Smooth muscle cell (in vitro differentiated cells): ENCODE data around the gene NACA. TPM values are rescaled to one million over a fixed set of nuclear protein-coding genes. Genes with fewer than 3 reads are reported as not detected.

ENCODE experiments used
- DNase-seq: peaks from one replicate; lab custom pipeline; 2025; ENCODE audit not compliant: unreplicated experiment; lab: John Stamatoyannopoulos, UW
- H2AFZ ChIP-seq: fragments of 200-600 bp; sonication (generic); 2 replicates; pipeline ENCODE4 v1.6.0; 2016; ENCODE audit warnings: antibody characterized with exemption, low read depth, mild to moderate bottlenecking
- H3F3A ChIP-seq: fragments of 200-600 bp; sonication (generic); 2 replicates; pipeline ENCODE4 v1.6.0; 2017; ENCODE audit warnings: antibody characterized with exemption, low read depth
- H3K27ac ChIP-seq: fragments of 200-600 bp; sonication (generic); 2 replicates; pipeline ENCODE4 v1.5.1; 2016; ENCODE audit warnings: low read depth, mild to moderate bottlenecking
- H3K27me3 ChIP-seq: fragments of 200-600 bp; sonication (generic); 2 replicates; pipeline ENCODE4 v1.6.1; 2016; ENCODE audit warnings: low read depth, mild to moderate bottlenecking
- H3K36me3 ChIP-seq: fragments of 200-600 bp; sonication (generic); 2 replicates; pipeline ENCODE4 v1.5.1; 2016; ENCODE audit warnings: low read depth
- H3K4me1 ChIP-seq: fragments of 200-600 bp; sonication (generic); 2 replicates; pipeline ENCODE4 v1.5.1; 2016; ENCODE audit warnings: low read depth
- H3K4me2 ChIP-seq: fragments of 200-600 bp; sonication (generic); 2 replicates; pipeline ENCODE4 v1.6.0; 2016; ENCODE audit warnings: mild to moderate bottlenecking
- H3K4me3 ChIP-seq: fragments of 200-600 bp; sonication (generic); 2 replicates; pipeline ENCODE4 v1.5.1; 2016; ENCODE audit warnings: mild to moderate bottlenecking
- H3K79me2 ChIP-seq: fragments of 200-600 bp; sonication (generic); 2 replicates; pipeline ENCODE4 v1.6.0; 2016; ENCODE audit warnings: low read depth, mild to moderate bottlenecking
- H3K9ac ChIP-seq: fragments of 200-600 bp; sonication (generic); 2 replicates; pipeline ENCODE4 v1.6.0; 2016; ENCODE audit warnings: low read depth
- H3K9me3 ChIP-seq: fragments of 200-600 bp; sonication (generic); replicated peaks from 2 replicates; pipeline ENCODE4 v1.5.1; 2016; ENCODE audit warnings: low read depth
- H4K20me1 ChIP-seq: fragments of 200-600 bp; sonication (generic); 2 replicates; pipeline ENCODE4 v1.6.0; 2016; ENCODE audit warnings: low read depth
- WGBS: methylation state at CpG from one replicate; pipeline ENCODE4 v1.1.7; 2016; ENCODE audit warnings: low lambda C conversion rate; 5-methylcytosine and 5-hydroxymethylcytosine counted together
- polyA plus RNA-seq: library from polyadenylated mRNA; unstranded; fragments of >200 nt; fragmentation: Nextera tagmentation; extraction: Ambion mirVana; gene quantifications from 2 replicates; pipeline ENCODE4 v1.2.1, GENCODE V29; 2016
- total RNA-seq: library from RNA; depleted of rRNA; stranded (reverse); fragments of >200 nt; gene quantifications from 2 replicates; pipeline ENCODE4 v1.2.3, GENCODE V29; 2014
- TF ChIP-seq, protein P1 (sequence below): fragments of 200-600 bp; sonication (generic); IDR thresholded peaks from 2 replicates; pipeline ENCODE4 v1.5.1; 2017; ENCODE audit warnings: borderline replicate concordance, mild to moderate bottlenecking, antibody characterized with exemption; ENCODE audit not compliant: insufficient read depth, poor library complexity, severe bottlenecking

Gene NACA
- total and polyA plus RNA-seq, 2 experiments from 2014 or later = 625 to 906 TPM

DNA sequence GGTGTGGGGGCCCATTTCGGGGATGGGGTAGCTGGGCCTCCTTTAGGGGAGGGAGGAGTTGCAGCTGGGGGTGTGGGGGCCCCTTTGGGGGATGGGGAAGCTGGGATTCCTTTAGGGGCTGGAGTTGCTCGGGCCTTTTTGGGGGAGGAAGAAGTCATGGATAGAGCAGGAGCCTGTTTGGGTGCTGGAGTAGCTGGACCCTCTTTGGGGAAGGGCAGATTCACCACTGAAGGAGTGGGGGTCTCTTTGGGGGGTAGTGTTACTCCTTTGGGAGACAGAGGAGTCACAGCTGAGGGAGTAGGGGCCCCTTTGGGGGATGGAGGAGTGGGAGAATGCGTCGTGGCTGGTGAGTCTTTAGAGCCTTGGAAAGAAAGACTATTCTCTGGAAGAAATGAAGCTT, 6.5 kb downstream of the NACA start:
- Histone ChIP-seq H3K36me3 (peaks cover under 1% of the 10 kb centered on the region), H3K4me3 (no peak overlapping the region), H3K4me1 (peaks cover 42% of the 10 kb centered on the region), H3K79me2 (peaks cover 77% of the 10 kb centered on the region), H3F3A (peaks cover 28% of the 10 kb centered on the region), H3K27ac (peak overlapping the region; percentile 45), H3K9ac (no peak overlapping the region), H3K4me2 (no peak overlapping the region), H3K9me3 (no peaks in the 10 kb centered on the region), H2AFZ (no peak overlapping the region), H3K27me3 (no peaks in the 10 kb centered on the region), H4K20me1 (peaks cover 99% of the 10 kb centered on the region)
- no peak for DNase-seq
- TF ChIP-seq, protein P1, sequence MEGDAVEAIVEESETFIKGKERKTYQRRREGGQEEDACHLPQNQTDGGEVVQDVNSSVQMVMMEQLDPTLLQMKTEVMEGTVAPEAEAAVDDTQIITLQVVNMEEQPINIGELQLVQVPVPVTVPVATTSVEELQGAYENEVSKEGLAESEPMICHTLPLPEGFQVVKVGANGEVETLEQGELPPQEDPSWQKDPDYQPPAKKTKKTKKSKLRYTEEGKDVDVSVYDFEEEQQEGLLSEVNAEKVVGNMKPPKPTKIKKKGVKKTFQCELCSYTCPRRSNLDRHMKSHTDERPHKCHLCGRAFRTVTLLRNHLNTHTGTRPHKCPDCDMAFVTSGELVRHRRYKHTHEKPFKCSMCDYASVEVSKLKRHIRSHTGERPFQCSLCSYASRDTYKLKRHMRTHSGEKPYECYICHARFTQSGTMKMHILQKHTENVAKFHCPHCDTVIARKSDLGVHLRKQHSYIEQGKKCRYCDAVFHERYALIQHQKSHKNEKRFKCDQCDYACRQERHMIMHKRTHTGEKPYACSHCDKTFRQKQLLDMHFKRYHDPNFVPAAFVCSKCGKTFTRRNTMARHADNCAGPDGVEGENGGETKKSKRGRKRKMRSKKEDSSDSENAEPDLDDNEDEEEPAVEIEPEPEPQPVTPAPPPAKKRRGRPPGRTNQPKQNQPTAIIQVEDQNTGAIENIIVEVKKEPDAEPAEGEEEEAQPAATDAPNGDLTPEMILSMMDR = no peak
- 87% methylated on average over 2 of the region's 4 CpGs for WGBS

DNA sequence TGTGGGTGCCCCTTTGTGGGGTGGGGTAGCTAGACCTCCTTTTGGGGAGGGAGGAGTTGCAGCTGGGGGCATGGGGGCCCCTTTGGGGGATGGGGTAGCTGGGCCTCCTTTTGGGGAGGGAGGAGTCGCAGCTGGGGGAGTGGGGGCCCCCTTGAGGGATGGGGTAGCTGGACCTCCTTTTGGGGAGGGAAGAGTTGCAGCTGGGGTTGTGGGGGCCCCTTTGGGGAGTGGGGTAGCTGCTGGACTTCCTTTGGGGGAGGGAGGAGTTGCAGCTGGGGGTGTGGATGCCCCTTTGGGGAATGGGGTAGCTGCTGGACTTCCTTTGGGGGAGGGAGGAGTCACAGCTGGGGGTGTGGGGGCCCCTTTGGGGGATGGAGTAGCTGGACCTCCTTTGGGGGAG, 7.0 kb downstream of the NACA start:
- no peak overlapping the region for H3K27ac ChIP-seq
- WGBS = no CpG with 5 or more reads among the region's 1 CpG
- H3K27me3 ChIP-seq = no peaks in the 10 kb centered on the region
- no peak overlapping the region for H3K4me2 ChIP-seq
- peaks cover 3% of the 10 kb centered on the region for H3K36me3 ChIP-seq
- H3K4me3 ChIP-seq = no peak overlapping the region
- peaks cover 99% of the 10 kb centered on the region for H4K20me1 ChIP-seq
- no peak overlapping the region for H2AFZ ChIP-seq
- no peak for DNase-seq
- H3K9ac ChIP-seq = no peak overlapping the region
- TF ChIP-seq, protein P1 = no peak
- peaks cover 37% of the 10 kb centered on the region for H3K4me1 ChIP-seq
- H3K9me3 ChIP-seq = no peaks in the 10 kb centered on the region
- H3K79me2 ChIP-seq = peaks cover 73% of the 10 kb centered on the region
- H3F3A ChIP-seq = peaks cover 28% of the 10 kb centered on the region

DNA sequence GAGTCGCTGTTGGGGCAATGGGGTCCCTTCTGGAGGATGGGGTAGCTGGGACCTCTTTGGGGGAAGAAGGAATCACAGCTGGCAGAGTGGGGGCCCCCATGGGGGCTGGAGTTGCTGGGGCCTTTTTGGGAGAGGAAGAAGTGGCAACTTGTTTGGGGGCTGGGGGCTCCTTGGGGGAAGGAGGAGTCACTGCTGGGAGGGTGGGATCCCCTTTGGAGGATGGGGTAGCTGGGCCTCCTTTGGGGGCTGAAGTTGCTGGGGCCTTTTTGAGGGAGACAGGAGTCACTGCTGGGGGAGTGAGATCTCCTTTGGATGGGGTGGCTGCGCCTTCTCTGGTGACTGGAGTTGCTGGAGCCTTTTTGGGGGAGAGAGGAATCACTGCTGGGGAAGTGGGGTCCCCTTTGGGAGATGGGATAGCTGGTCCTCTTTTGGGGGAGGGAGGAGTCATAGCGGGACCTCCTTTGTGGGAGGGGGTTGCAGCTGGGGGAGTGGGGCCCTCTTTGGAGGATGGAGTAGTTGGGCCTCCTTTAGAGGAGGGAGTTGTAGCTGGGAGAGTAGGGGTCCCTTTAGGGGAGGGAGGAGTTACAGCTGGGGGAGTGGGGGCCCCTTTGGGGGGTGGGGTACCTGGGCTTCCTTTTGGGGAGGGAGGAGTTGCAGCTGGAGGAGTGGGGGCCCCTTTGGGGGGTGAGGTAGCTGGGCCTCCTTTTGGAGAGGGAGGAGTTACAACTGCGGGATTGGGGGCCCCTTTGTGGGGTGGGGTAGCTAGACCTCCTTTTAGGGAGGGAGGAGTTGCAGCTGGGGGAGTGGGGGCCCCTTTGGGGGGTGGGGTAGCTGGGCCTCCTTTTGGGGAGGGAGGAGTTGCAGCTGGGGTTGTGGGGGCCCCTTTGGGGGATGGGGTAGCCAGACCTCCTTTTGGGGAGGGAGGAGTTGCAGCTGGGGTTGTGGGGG, 7.9 kb downstream of the NACA start:
- 93% methylated on average over 2 of the region's 4 CpGs for WGBS
- no peaks in the 10 kb centered on the region for H3K27me3 ChIP-seq
- TF ChIP-seq, protein P1 = no peak
- H2AFZ ChIP-seq = no peak overlapping the region
- H3K4me1 ChIP-seq = peaks cover 27% of the 10 kb centered on the region
- H3K4me3 ChIP-seq = no peak overlapping the region
- H3K79me2 ChIP-seq = peaks cover 63% of the 10 kb centered on the region
- no peak overlapping the region for H3K9ac ChIP-seq
- peaks cover 23% of the 10 kb centered on the region for H3F3A ChIP-seq
- no peak for DNase-seq
- H4K20me1 ChIP-seq = peaks cover 93% of the 10 kb centered on the region
- peak overlapping the region; percentile 2 for H3K27ac ChIP-seq
- peaks cover 5% of the 10 kb centered on the region for H3K36me3 ChIP-seq
- H3K4me2 ChIP-seq = no peak overlapping the region
- no peaks in the 10 kb centered on the region for H3K9me3 ChIP-seq
